Measurements from ENCODE around the gene TXNRD2. TPM values are rescaled to one million over a fixed set of nuclear protein-coding genes. Genes with fewer than 3 reads are reported as not detected.

The TXNRD2 gene
- total RNA-seq, 1 donor from 2014 or later = 33.3 TPM

- intact Hi-C loops (cut with DNase I) = no loop called here
- DNase-seq (ENCODE audit: low spot score) = peak; percentile 74
Measured at GRCh38 chr22:19873138-19873959, 68.3 kb downstream of the TXNRD2 start.

GRCh38 chr22:19872779-19873137 is 68.9 kb downstream of the TXNRD2 start:
- intact Hi-C loops (cut with DNase I) = no loop called here
- DNase-seq (ENCODE audit: low spot score) = peak; percentile 58

- DNase-seq (ENCODE audit: low spot score) = peak; percentile 39
Measured at GRCh38 chr22:19871845-19872778, 69.5 kb downstream of the TXNRD2 start.

GRCh38 chr22:19871023-19871844 is 70.4 kb downstream of the TXNRD2 start:
- intact Hi-C loops (cut with DNase I) = no loop called here
- DNase-seq (ENCODE audit: low spot score) = peak; percentile 46

More at GRCh38 chr22:19871845-19872778, 69.5 kb downstream of the TXNRD2 start:
- intact Hi-C loops (cut with DNase I) = no loop called here

GRCh38 chr22:19870153-19871022 is 71.2 kb downstream of the TXNRD2 start:
- peak; percentile 77 for DNase-seq (ENCODE audit: low spot score)
- intact Hi-C loops (cut with DNase I) = no loop called here

- DNase-seq (ENCODE audit: low spot score) = peak; percentile 46
- intact Hi-C loops (cut with DNase I) = no loop called here
Measured at GRCh38 chr22:19869497-19870152, 72.0 kb downstream of the TXNRD2 start.

- intact Hi-C loops (cut with DNase I) = no loop called here
- DNase-seq (ENCODE audit: low spot score) = peak; percentile 15
Measured at GRCh38 chr22:19868773-19869471, 72.7 kb downstream of the TXNRD2 start.

GRCh38 chr22:19868333-19868732 is 73.3 kb downstream of the TXNRD2 start:
- peak; percentile 19 for DNase-seq (ENCODE audit: low spot score)
- intact Hi-C loops (cut with DNase I) = no loop called here

GRCh38 chr22:19867617-19868016 is 74.0 kb downstream of the TXNRD2 start:
- no peak for DNase-seq (ENCODE audit: low spot score)
- intact Hi-C loops (cut with DNase I) = no loop called here

- DNase-seq (ENCODE audit: low spot score) = no peak
- intact Hi-C loops (cut with DNase I) = no loop called here
Measured at GRCh38 chr22:19866665-19867009, 75.0 kb downstream of the TXNRD2 start.

- intact Hi-C loops (cut with DNase I) = no loop called here
- no peak for DNase-seq (ENCODE audit: low spot score)
Measured at GRCh38 chr22:19865141-19865829, 76.3 kb downstream of the TXNRD2 start.

GRCh38 chr22:19864538-19865106 is 77.0 kb downstream of the TXNRD2 start:
- intact Hi-C loops (cut with DNase I) = no loop called here
- DNase-seq (ENCODE audit: low spot score) = no peak

- intact Hi-C loops (cut with DNase I) = no loop called here
- DNase-seq (ENCODE audit: low spot score) = no peak
Measured at GRCh38 chr22:19863571-19863970, 78.0 kb downstream of the TXNRD2 start.

GRCh38 chr22:19862619-19863246 is 78.9 kb downstream of the TXNRD2 start:
- intact Hi-C loops (cut with DNase I) = no loop called here
- no peak for DNase-seq (ENCODE audit: low spot score)

- DNase-seq (ENCODE audit: low spot score) = no peak
- intact Hi-C loops (cut with DNase I) = loop anchor here (10.0 kb wide), 1 partner anchor 255 kb away; the partner anchor contains the start of genes RANBP1 and TRMT2A
Measured at GRCh38 chr22:19859861-19860510, 81.6 kb downstream of the TXNRD2 start.

- intact Hi-C loops (cut with DNase I) = loop anchor here (10.0 kb wide), 1 partner anchor 257 kb away; the partner anchor contains the start of genes RANBP1 and TRMT2A
Measured at GRCh38 chr22:19857382-19857781, 84.2 kb downstream of the TXNRD2 start.

More at GRCh38 chr22:19857382-19857781, 84.2 kb downstream of the TXNRD2 start:
- no peak for DNase-seq (ENCODE audit: low spot score)

All from cardiac septum (tissue), 1 donor.